ENCODE measurements around the gene DOLK.

Gene DOLK

GRCh38 chr9:128929560-128929959, 17.8 kb downstream of the DOLK start:
- no peak for DNase-seq

GRCh38 chr9:128928624-128929023, 18.8 kb downstream of the DOLK start:
- no peak for DNase-seq

- DNase-seq: peak in 1 of 2 experiments; percentile 58
These were observed 19.5 kb downstream of the DOLK start for GRCh38 chr9:128927731-128928411.

GRCh38 chr9:128923493-128923883, 23.9 kb downstream of the DOLK start:
- no peak for DNase-seq

DNA sequence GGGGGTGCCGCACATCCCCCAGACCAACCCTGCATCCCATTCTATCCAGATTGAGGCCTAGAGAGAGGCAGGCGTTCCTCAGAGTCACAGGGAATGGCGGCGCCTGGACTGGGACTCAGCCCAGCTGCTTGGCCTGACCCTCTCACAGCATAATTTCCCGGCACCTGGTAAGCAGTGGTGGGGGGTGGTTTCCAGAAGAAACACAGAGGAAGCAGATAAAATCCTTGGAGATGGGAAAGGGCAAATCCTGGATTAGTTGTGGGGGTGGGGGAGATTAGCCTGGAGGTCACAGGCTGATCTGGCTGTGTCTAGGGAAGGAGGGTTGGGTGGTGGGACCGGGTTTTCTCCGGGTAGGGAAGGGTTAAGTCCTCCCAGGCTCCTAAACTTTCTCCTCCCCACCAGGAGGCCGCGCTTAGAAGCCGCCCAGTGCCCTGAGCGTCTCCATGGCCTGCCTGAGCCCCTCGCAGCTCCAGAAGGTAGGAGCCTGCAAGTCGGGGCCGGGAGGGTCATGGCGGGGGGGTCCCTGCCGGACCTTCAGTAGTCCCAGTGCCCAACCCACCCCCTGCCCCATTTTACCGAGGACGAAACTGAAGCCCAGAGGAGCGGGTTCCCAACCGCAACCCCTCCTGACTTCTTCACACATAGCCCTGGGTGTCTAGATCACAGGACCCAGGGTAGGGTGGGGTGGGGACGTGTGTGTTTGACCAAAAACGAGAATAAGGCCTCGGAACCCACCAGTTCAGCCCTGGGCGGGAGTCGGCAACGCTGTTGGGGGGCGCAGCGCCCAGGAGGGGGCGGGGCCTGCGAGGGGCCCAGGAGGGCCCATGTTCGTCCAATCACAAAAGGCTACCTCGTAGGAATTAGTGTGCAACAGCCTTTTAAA, 25.3 kb downstream of the DOLK start:
- no peak for DNase-seq

DNA sequence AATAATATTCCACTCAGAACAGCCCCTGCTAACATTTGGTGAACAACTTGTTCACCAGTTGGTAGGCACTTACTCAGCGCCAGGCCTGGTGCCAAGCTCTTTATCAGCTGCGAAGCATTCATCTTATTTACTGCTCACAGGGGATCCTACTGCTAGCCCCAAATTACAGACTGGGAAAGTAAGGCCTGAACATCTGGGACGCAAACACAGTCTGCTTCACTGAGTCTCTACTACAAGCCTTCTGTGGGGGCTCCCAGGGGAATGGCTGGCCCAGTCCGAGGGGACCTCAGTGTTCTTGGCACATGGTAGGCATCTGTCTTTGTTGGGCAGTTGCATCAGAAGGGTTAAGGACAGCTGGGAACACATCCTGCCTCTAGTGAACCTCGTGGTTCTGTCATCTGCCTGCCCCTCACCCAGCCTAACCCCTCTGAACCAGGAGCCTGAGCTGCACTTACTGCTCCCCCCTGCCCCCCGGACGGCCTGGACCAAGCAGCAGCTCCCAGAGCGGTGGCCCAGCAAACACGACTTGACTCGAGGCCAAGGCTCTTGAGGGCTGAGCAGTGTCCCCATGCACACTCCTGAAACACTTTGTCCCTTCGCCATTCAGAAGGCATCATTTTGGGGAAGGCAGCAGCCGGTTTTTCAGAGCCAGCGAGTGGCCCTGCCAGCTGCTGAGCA, 26.9 kb downstream of the DOLK start, which contains the start of gene PHYHD1:
PHYHD1 (plus strand) TSS at position 602 of the 678 bp plus-strand sequence. CDS start 1,342 bp downstream, outside the sequence.
- no peak for DNase-seq

DNA sequence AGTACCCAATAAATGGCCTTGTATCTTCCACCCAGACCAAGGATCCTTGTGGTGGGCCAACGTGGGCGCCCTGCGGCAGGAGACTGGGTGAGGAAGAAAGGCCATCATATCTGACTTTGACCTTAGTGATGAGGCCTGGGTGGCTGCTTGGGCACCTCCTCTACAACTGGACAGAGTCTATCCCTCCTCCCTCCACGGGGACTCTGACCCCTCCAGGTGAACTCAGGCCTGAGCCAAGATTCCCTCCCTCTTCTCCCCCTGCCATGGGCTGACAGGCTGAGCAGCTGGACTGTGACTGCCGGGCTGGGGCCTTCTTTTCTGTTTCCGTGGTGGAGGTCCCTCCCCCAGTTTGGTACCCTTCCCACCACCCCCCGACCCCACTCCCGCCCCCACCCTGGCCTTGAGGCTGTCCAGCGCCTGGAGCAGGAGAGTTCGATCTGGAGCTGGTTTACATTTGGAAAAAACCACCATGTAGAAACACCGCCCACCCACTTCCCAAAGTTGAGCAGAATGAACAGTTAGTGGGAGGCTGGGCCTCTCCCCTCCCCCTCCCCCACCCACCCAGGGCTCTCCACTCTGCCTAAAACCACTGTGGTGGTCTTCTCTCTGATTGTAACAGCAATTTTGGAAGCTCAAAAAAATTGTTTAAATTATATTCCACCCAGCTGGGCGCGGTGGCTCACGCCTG, 27.9 kb downstream of the DOLK start:
- DNase-seq: no peak

- no peak for DNase-seq
These were observed 28.5 kb downstream of the DOLK start for GRCh38 chr9:128918921-128919320.

- DNase-seq: no peak
These were observed 30.1 kb downstream of the DOLK start for GRCh38 chr9:128917151-128917849.

GRCh38 chr9:128916745-128917144, 30.7 kb downstream of the DOLK start:
- DNase-seq: no peak

- no peak for DNase-seq
These were observed 31.2 kb downstream of the DOLK start for GRCh38 chr9:128916204-128916603.

DNA sequence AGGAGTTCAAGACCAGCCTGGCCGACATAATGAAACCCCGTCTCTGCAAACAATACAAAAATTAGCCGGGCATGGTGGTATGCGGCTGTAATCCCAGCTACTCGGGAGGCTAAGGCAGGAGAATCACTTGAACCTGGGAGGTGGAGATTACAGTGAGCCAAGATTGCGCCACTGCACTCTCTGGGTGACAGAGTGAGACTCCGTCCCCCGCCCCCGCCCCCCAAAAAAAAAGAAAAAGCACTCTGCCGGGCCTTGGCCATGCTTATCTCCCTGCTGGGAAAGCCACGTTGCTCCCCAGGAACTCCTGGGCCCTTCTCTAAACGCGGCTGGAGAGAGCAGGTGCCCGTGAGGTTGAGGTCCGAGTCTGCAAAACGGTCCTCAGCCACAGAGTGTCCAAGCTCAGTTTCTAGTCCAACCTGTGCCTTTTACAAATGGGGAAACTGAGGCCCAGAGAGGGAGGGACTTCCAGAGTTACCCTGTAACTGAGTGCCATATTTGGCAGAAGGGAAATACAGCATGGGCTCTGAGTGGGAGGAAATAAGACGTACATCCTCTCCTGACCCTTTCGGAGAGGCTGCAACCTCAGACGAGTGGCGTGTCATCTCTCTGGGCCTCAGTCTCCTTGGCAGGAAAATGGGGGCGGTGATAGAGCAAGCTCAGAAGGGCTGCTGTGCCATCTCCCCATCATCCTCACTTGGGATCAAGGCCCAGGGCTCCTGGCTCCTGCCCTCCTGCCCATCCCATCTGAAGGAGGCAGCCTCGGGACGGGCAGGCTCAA, 33.2 kb downstream of the DOLK start:
- DNase-seq: no peak

- DNase-seq: no peak
These were observed 34.1 kb downstream of the DOLK start for GRCh38 chr9:128913048-128913900.

GRCh38 chr9:128912270-128912853, 35.0 kb downstream of the DOLK start:
- DNase-seq: no peak

DNA sequence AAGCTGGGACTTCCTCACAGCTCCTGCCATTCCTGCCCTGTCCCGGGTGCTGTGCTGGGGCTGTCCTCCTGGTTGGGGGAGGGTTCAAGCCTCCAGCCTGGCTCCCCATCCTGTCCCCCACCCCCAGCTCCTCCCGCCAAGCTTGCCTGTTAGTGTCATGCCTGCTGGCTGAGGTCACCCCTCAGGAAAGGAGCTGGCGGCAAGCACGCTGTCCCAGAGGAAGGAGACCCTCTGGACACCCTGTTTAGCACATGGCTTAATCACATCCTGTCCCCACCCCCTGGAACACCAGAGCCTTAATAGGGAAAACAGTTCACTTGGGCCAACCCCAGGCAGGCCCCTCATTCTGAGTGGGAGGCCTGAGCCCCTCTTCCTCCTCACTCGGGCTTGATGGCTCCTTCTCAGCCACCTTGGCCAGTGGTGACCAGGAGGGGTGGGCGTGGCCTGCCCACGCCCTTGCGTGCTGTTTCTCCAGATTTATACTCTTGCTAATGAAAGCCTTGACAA, 35.8 kb downstream of the DOLK start:
- no peak for DNase-seq

GRCh38 chr9:128910906-128911305, 36.5 kb downstream of the DOLK start:
- DNase-seq: no peak

GRCh38 chr9:128909859-128910258, 37.5 kb downstream of the DOLK start:
- no peak for DNase-seq

- DNase-seq: no peak
These were observed 39.0 kb downstream of the DOLK start for GRCh38 chr9:128908372-128908771.

DNA sequence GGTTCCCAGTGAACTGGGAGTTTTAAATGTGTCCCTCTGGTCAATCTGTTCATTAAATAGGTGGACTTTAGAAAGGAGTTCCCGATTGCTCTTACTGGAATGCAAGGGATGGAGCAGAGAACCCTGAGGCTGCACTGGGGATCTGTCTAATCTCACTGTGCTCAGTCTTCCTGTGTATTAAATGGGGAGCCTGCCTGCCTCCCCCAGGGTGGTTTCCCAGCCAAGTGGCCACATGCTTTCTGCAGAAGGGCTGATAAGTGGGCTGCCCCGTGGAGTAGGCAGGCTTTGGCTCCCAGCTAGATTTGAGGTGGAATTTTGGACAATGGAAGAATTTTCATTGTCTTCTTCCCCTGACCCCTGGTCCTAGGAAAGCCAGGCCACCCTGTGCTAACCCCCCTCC, 40.7 kb downstream of the DOLK start:
- no peak for DNase-seq

- no peak for DNase-seq
These were observed 41.4 kb downstream of the DOLK start for GRCh38 chr9:128905964-128906363.
